Kidney (tissue), 14 donors: ENCODE results near the gene ABCC3. TPM values are rescaled to one million over a fixed set of nuclear protein-coding genes. Genes with fewer than 3 reads are reported as not detected.

Experiments
- DNase-seq, 5 donors: peaks; one replicate each; pipeline ENCODE4 v3.0.0-alpha.2; 2013 to 2020
- FAIRE-seq: peaks from 2 replicates; lab custom pipeline; 2012; peaks lifted over from hg19 to GRCh38; lab: Jason Lieb, UNC
- H3K27ac ChIP-seq, 2 donors: one replicate each; pipeline ENCODE4 v1.7.0; 2013; ENCODE audit warnings: low read depth in 2 of 2, low read length in 2 of 2, inconsistent platforms in 1 of 2
- H3K27me3 ChIP-seq: one replicate; pipeline ENCODE4 v1.7.1; 2013; ENCODE audit warnings: low read length, inconsistent platforms; ENCODE audit not compliant: control insufficient read depth, insufficient read depth
- H3K36me3 ChIP-seq, 3 donors: one replicate each; pipeline versions ENCODE4 v1.7.0 to v1.7.1; 2013; ENCODE audit warnings: low read length in 3 of 3, control low read depth in 1 of 3, inconsistent platforms in 1 of 3; ENCODE audit not compliant: insufficient read depth in 3 of 3, control insufficient read depth in 2 of 3
- H3K4me1 ChIP-seq, 3 donors: one replicate each; pipeline versions ENCODE4 v1.7.0 to v1.7.1; 2013; ENCODE audit warnings: low read length in 3 of 3, inconsistent platforms in 1 of 3, low read depth in 1 of 3; ENCODE audit not compliant: control insufficient read depth in 2 of 3, insufficient read depth in 2 of 3
- H3K4me3 ChIP-seq, 3 donors: one replicate each; pipeline versions ENCODE4 v1.7.0 to v1.8.1; 2013; ENCODE audit warnings: low read length in 3 of 3, control low read depth in 1 of 3, inconsistent platforms in 1 of 3
- H3K9ac ChIP-seq, 3 donors: one replicate each; pipeline versions ENCODE4 v1.7.0 to v1.7.1; 2013; ENCODE audit warnings: low read length in 3 of 3, control low read depth in 1 of 3, inconsistent platforms in 1 of 3
- H3K9me3 ChIP-seq, 3 donors: one replicate each; pipeline versions ENCODE4 v1.7.0 to v1.7.1; 2013; ENCODE audit warnings: low read length in 3 of 3, control low read depth in 1 of 3, inconsistent platforms in 1 of 3; ENCODE audit not compliant: control insufficient read depth in 2 of 3, insufficient read depth in 1 of 3
- CTCF ChIP-seq: IDR thresholded peaks from 3 replicates; pipeline ENCODE4 v1.5.1; 2012; ENCODE audit warnings: mild to moderate bottlenecking, moderate library complexity, borderline replicate concordance; ENCODE audit not compliant: insufficient read depth; ENCODE audit errors: extremely low read depth
- intact Hi-C: fragments of 100-400 bp; cut with DNase I; formaldehyde crosslinking; loops from one replicate; pipeline ENCODE4 v1.11.1; 2022
- polyA plus RNA-seq: library from polyadenylated mRNA; stranded (reverse); fragments of 350-450 nt; fragmentation: Illumina TruSeq; extraction: RNeasy Lipid Tissue Mini Kit (QIAGEN cat#74804); gene quantifications from one replicate; pipeline ENCODE4 v1.2.3, GENCODE V29; 2014; ENCODE audit warnings: low read depth, low replicate concordance; ENCODE audit not compliant: insufficient read depth
- total RNA-seq: library from RNA; stranded (reverse); fragmentation: NEBNext Ultra II Directional; extraction: Animal tissue kit (Norgen Biotek cat#: 25700); gene quantifications from one replicate; pipeline ENCODE4 v1.2.1, GENCODE V29; 2021
- donor health status: control.
- donor health status: control.
- donor health status: control.
- donor health status: control.
- donor health status: control.
- donor health status: DM: yes; HTN: yes; CAD: no.
- donor health status: Normal renal cell carcinoma (clear cell type).

ABCC3 gene
- total and polyA plus RNA-seq, 2 donors from 2014 or later: 9.3 to 156 TPM

- Histone ChIP-seq H3K9me3 (no peaks in the 10 kb centered on the region), H3K27ac (no peak overlapping the region), H3K4me1 (peaks cover 0 to 11% (median 4%) of the 10 kb centered on the region in 3 donors), H3K27me3 (no peaks in the 10 kb centered on the region), H3K4me3 (no peak overlapping the region), H3K36me3 (no peaks in the 10 kb centered on the region), H3K9ac (no peak overlapping the region)
- no peak for TF ChIP-seq CTCF
- DNase-seq (peak in 1 of 5 donors; percentile 14), FAIRE-seq (no peak)
- intact Hi-C loops: no loop called here
Measured at GRCh38 chr17:50668025-50668837, 33.5 kb downstream of the ABCC3 start.

- Histone ChIP-seq H3K36me3 (no peaks in the 10 kb centered on the region), H3K27me3 (no peaks in the 10 kb centered on the region), H3K27ac (no peak overlapping the region), H3K9ac (no peak overlapping the region), H3K9me3 (no peaks in the 10 kb centered on the region), H3K4me1 (peaks cover 0 to 8% (median 4%) of the 10 kb centered on the region in 3 donors), H3K4me3 (no peak overlapping the region)
- intact Hi-C loops: no loop called here
- TF ChIP-seq CTCF: no peak
- no peak for FAIRE-seq
- DNase-seq: peak in 1 of 5 donors; percentile 55
Measured at GRCh38 chr17:50668838-50669581, 34.3 kb downstream of the ABCC3 start.

- no peak for FAIRE-seq
- no peaks in the 10 kb centered on the region for H3K27me3 ChIP-seq
- no peak for TF ChIP-seq CTCF
- H3K4me1 ChIP-seq: peaks cover 0 to 7% (median 4%) of the 10 kb centered on the region in 3 donors
- H3K9ac ChIP-seq: no peak overlapping the region
- intact Hi-C loops: loop anchor here (10.0 kb wide), 1 partner anchor 117 kb away; no protein-coding TSS in a partner anchor
- H3K9me3 ChIP-seq: no peaks in the 10 kb centered on the region
- no peak overlapping the region for H3K27ac ChIP-seq
- peak in 1 of 5 donors; percentile 12 for DNase-seq
- H3K4me3 ChIP-seq: no peak overlapping the region
- no peaks in the 10 kb centered on the region for H3K36me3 ChIP-seq
Measured at GRCh38 chr17:50672071-50672470, 37.4 kb downstream of the ABCC3 start.
